Trophoblast cell (in vitro differentiated cells and primary cell): ENCODE results near the gene RTN4RL1.

Experiments used
- DNase-seq, 2 donors: peaks; one replicate each; pipeline ENCODE4 v3.0.0-alpha.2; 2016
- H2AFZ ChIP-seq: 2 replicates; pipeline ENCODE4 v1.6.1; 2013; ENCODE audit warnings: low read length, moderate library complexity, mild to moderate bottlenecking; ENCODE audit not compliant: insufficient read depth, poor library complexity
- H2AK5ac ChIP-seq: 2 replicates; pipeline ENCODE4 v1.6.1; 2013; ENCODE audit warnings: mild to moderate bottlenecking, low read length
- H2BK120ac ChIP-seq: 2 replicates; pipeline ENCODE4 v1.6.1; 2013; ENCODE audit warnings: low read length, mild to moderate bottlenecking, moderate library complexity; ENCODE audit not compliant: insufficient read depth, poor library complexity
- H2BK12ac ChIP-seq: 2 replicates; pipeline ENCODE4 v1.6.1; 2013; ENCODE audit warnings: mild to moderate bottlenecking, low read length, moderate library complexity
- H2BK5ac ChIP-seq: 2 replicates; pipeline ENCODE4 v1.6.1; 2013; ENCODE audit warnings: low read length, low read depth, moderate library complexity, mild to moderate bottlenecking; ENCODE audit not compliant: poor library complexity
- H3K14ac ChIP-seq: 2 replicates; pipeline ENCODE4 v1.6.1; 2013; ENCODE audit warnings: mild to moderate bottlenecking, low read length
- H3K18ac ChIP-seq: 2 replicates; pipeline ENCODE4 v1.6.1; 2013; ENCODE audit warnings: mild to moderate bottlenecking, low read length
- H3K23ac ChIP-seq: 2 replicates; pipeline ENCODE4 v1.6.1; 2013; ENCODE audit warnings: low read length
- H3K27ac ChIP-seq: 2 replicates; pipeline ENCODE4 v1.5.1; 2013; ENCODE audit warnings: low read depth, mild to moderate bottlenecking, inconsistent platforms, low read length, moderate library complexity
- H3K27me3 ChIP-seq: 2 replicates; pipeline ENCODE4 v1.6.1; 2013; ENCODE audit warnings: inconsistent platforms, mild to moderate bottlenecking, low read length, moderate library complexity; ENCODE audit not compliant: insufficient read depth
- H3K36me3 ChIP-seq, 2 experiments: 1 replicate in 1 of 2; 2 replicates in 1 of 2; pipeline ENCODE4 v1.6.1; 2013; ENCODE audit warnings: low read length in 2 of 2, mild to moderate bottlenecking in 2 of 2, moderate library complexity in 1 of 2; ENCODE audit not compliant: insufficient read depth in 2 of 2, control insufficient read depth in 1 of 2
- H3K4ac ChIP-seq: 2 replicates; pipeline ENCODE4 v1.6.1; 2013; ENCODE audit warnings: low read depth, mild to moderate bottlenecking, low read length, moderate library complexity
- H3K4me1 ChIP-seq, 2 experiments: 1 replicate in 1 of 2; 2 replicates in 1 of 2; pipeline ENCODE4 v1.6.1; 2013; ENCODE audit warnings: low read length in 2 of 2, mild to moderate bottlenecking in 2 of 2, moderate library complexity in 1 of 2; ENCODE audit not compliant: insufficient read depth in 2 of 2, control insufficient read depth in 1 of 2
- H3K4me2 ChIP-seq: 2 replicates; pipeline ENCODE4 v1.6.1; 2013; ENCODE audit warnings: inconsistent platforms, mild to moderate bottlenecking, low read length, moderate library complexity
- H3K4me3 ChIP-seq: 2 replicates; pipeline ENCODE4 v1.5.1; 2013; ENCODE audit warnings: mild to moderate bottlenecking, low read depth, low read length, inconsistent platforms
- H3K79me1 ChIP-seq: one replicate; pipeline ENCODE4 v1.6.1; 2013; ENCODE audit warnings: low read length
- H3K79me2 ChIP-seq: 2 replicates; pipeline ENCODE4 v1.6.1; 2013; ENCODE audit warnings: low read length, mild to moderate bottlenecking; ENCODE audit not compliant: control insufficient read depth, insufficient read depth, poor library complexity
- H3K9ac ChIP-seq: 2 replicates; pipeline ENCODE4 v1.6.1; 2013; ENCODE audit warnings: mild to moderate bottlenecking, low read length
- H3K9me3 ChIP-seq: 2 replicates; pipeline ENCODE4 v1.6.1; 2013; ENCODE audit warnings: low read depth, mild to moderate bottlenecking, control low read depth, inconsistent platforms, low read length; ENCODE audit not compliant: insufficient read depth
- H4K12ac ChIP-seq: 2 replicates; pipeline ENCODE4 v1.6.1; 2013; ENCODE audit warnings: low read depth, mild to moderate bottlenecking, low read length, moderate library complexity
- H4K8ac ChIP-seq: 2 replicates; pipeline ENCODE4 v1.6.1; 2013; ENCODE audit warnings: low read depth, mild to moderate bottlenecking, low read length, moderate library complexity
- H4K91ac ChIP-seq: one replicate; pipeline ENCODE4 v1.6.1; 2013; ENCODE audit warnings: low read depth, mild to moderate bottlenecking, low read length, moderate library complexity
- WGBS: extraction: QIAGEN DNeasy Blood & Tissue Kit; methylation state at CpG from one replicate; pipeline ENCODE4 v1.1.7; 2013; ENCODE audit warnings: missing lambda C conversion rate; ENCODE audit not compliant: insufficient read length, insufficient coverage; ENCODE audit errors: extremely low coverage; 5-methylcytosine and 5-hydroxymethylcytosine counted together

Gene RTN4RL1

DNA sequence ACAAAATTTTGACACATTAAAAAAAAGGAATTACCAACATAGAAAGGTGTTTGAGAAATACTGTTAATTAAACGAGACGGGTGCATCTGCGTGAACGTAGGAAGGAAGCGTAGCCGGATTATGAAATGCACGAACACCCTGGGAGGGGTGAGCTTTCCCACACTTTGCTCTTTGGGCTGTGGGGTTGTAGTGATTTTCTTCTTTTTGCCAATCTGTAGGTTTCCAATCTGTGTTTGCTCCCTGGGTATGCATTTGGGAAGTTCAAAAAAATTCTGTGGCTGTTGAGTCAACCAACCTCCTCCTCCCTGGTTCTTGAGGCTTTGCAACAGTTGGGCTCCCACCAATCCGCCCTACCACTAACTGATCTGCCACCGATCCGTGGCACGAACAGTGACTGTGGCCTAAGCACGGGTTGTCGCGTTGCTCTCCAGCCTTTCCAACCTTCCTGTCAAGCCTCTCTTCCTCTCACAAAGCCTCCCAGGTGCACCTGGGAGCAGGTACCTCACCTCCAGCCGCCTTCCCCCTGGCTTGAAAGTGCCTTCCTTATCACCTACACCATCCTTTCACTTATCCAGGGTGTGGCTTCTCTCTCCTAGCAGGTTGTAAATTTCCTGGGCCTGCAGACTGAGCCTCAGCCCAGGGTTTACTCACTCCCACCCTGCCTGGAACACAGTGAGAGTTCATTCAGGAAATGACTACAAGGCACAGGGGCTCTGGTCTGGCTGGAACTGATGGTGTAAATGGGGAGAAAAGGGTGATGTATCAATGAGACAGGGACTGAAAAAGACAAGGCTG, 16.6 kb downstream of the RTN4RL1 start:
- Histone ChIP-seq H3K9me3 (no peaks in the 10 kb centered on the region), H2BK5ac (no peak overlapping the region), H3K27me3 (no peaks in the 10 kb centered on the region), H3K79me1 (no peaks in the 10 kb centered on the region), H3K23ac (no peak overlapping the region), H3K36me3 (no peaks in the 10 kb centered on the region), H3K27ac (no peak overlapping the region), H4K8ac (no peak overlapping the region), H3K9ac (no peak overlapping the region), H3K4me3 (no peak overlapping the region), H3K18ac (no peak overlapping the region), H2BK120ac (no peak overlapping the region), H3K4me1 (peaks cover 5 to 9% of the 10 kb centered on the region in 2 experiments), H3K4me2 (no peak overlapping the region), H2AK5ac (no peak overlapping the region), H2BK12ac (no peak overlapping the region), H3K14ac (no peak overlapping the region), H4K91ac (no peak overlapping the region), H3K79me2 (no peaks in the 10 kb centered on the region), H4K12ac (no peak overlapping the region), H3K4ac (no peak overlapping the region), H2AFZ (no peak overlapping the region)
- no CpG with 5 or more reads among the region's 15 CpGs for WGBS
- no peak for DNase-seq

DNA sequence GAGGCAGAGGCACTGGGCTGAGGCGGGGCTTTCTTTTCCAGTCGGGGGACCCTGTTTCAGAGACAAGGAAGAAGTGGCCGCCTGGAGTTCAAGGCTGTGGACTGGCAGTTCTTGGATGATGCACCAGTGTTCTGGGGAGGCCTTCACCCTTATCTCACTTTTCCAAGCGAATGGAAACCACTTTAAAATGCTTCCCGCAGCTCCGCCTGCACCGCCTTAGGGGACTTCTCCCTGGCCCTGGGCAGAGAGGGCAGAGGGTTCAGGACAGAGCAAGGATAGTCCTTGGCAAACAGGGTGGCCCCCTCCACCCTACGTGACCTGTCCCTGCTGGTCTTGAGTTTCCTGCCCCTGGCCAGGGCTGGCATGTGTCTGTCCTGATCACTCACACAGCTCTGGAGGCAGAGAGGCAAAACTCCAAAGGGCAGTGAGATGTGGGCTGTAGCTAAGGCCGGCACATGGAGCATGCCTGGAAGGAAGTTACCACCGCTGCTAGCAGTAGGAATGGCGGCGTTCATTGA, 20.6 kb downstream of the RTN4RL1 start:
- H4K8ac ChIP-seq = no peak overlapping the region
- DNase-seq = peak in 1 of 2 donors; percentile 25

DNA sequence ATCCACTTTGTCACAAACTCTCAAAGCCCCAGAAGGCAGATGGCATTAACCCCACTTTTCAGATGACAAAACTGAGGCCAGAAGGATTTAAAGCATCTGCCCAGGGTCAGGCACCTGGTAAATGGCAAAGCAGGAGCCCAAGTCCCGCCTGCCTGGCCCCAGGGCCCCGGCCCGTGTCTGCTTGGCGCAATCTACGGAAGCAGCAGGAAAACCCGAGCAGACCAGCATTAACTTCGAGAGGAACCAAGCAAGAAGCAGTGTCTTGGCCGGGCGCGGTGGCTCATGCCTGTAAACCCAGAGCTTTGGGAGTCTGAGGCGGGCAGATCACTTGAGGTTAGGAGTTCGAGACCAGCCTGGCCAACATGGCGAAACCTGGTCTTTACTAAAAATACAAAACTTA, 21.6 kb downstream of the RTN4RL1 start:
- Histone ChIP-seq H3K14ac (no peak overlapping the region), H3K23ac (no peak overlapping the region), H4K91ac (no peak overlapping the region), H2BK12ac (no peak overlapping the region), H3K27me3 (no peaks in the 10 kb centered on the region), H3K79me2 (no peaks in the 10 kb centered on the region), H4K8ac (no peak overlapping the region), H3K4me1 (peaks cover 6 to 8% of the 10 kb centered on the region in 2 experiments), H3K4me2 (no peak overlapping the region), H4K12ac (no peak overlapping the region), H3K79me1 (no peaks in the 10 kb centered on the region), H3K4ac (no peak overlapping the region), H3K36me3 (no peaks in the 10 kb centered on the region), H3K18ac (no peak overlapping the region), H3K4me3 (no peak overlapping the region), H2BK5ac (no peak overlapping the region), H2AK5ac (no peak overlapping the region), H2AFZ (no peak overlapping the region), H3K27ac (no peak overlapping the region), H3K9me3 (no peaks in the 10 kb centered on the region), H2BK120ac (no peak overlapping the region), H3K9ac (no peak overlapping the region)
- no CpG with 5 or more reads among the region's 13 CpGs for WGBS
- no peak for DNase-seq

More for the DNA sequence above, 20.6 kb downstream of the RTN4RL1 start:
- Histone ChIP-seq H3K4ac (no peak overlapping the region), H4K12ac (no peak overlapping the region), H2BK120ac (no peak overlapping the region), H3K14ac (no peak overlapping the region), H2BK12ac (no peak overlapping the region), H2BK5ac (no peak overlapping the region), H3K9ac (no peak overlapping the region), H3K4me3 (no peak overlapping the region), H3K9me3 (no peaks in the 10 kb centered on the region), H2AK5ac (no peak overlapping the region), H3K36me3 (no peaks in the 10 kb centered on the region), H3K4me1 (peaks cover 3 to 5% of the 10 kb centered on the region in 2 experiments), H3K79me1 (no peaks in the 10 kb centered on the region), H3K23ac (no peak overlapping the region), H3K79me2 (no peaks in the 10 kb centered on the region), H3K4me2 (no peak overlapping the region), H2AFZ (no peak overlapping the region), H4K91ac (no peak overlapping the region), H3K18ac (no peak overlapping the region), H3K27ac (no peak overlapping the region), H3K27me3 (no peaks in the 10 kb centered on the region)
- no CpG with 5 or more reads among the region's 12 CpGs for WGBS

DNA sequence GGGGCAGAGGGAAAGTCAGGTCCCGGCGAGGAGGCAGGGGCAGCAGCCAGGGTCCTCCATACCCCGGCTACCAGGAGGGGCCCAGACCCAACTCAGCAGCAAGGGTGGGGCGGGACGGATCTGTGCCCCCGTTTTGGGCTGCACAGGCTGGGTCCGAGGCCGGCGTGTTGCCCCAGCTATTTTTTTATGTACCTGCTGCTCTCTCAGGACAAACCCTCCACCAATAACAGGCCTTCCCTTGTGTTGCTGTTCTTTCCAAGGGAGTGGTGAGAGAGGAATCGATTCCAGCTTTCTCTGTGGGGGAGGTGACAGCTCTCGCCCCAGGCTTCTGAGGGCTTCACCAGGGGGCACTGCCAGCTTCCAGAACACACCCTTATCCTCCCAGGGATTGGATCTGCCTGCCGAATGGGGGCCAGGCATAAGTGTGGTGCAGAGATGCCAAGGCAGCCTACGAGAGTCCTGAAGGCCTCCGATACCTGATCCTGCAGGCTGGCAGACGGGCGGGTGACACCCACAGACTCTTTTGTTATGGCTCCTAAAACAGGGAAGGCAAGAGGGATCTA, 22.3 kb downstream of the RTN4RL1 start:
- Histone ChIP-seq H3K4ac (no peak overlapping the region), H3K9ac (no peak overlapping the region), H3K27me3 (peaks cover 6% of the 10 kb centered on the region), H4K12ac (no peak overlapping the region), H2AK5ac (no peak overlapping the region), H3K79me2 (no peaks in the 10 kb centered on the region), H3K4me2 (no peak overlapping the region), H3K4me3 (no peak overlapping the region), H3K9me3 (no peaks in the 10 kb centered on the region), H3K79me1 (no peaks in the 10 kb centered on the region), H3K14ac (no peak overlapping the region), H2BK12ac (no peak overlapping the region), H2BK120ac (no peak overlapping the region), H4K8ac (no peak overlapping the region), H3K23ac (no peak overlapping the region), H3K18ac (no peak overlapping the region), H4K91ac (no peak overlapping the region), H3K27ac (no peak overlapping the region), H3K4me1 (peaks cover 10 to 14% of the 10 kb centered on the region in 2 experiments), H2AFZ (no peak overlapping the region), H3K36me3 (no peaks in the 10 kb centered on the region), H2BK5ac (no peak overlapping the region)
- DNase-seq = no peak
- WGBS = no CpG with 5 or more reads among the region's 16 CpGs
